ENCODE measurements around the gene ENTPD2. TPM values are rescaled to one million over a fixed set of nuclear protein-coding genes. Genes with fewer than 3 reads are reported as not detected.

ENTPD2 gene
- total RNA-seq, 1 donor from 2014 or later: 0.46 TPM

DNA sequence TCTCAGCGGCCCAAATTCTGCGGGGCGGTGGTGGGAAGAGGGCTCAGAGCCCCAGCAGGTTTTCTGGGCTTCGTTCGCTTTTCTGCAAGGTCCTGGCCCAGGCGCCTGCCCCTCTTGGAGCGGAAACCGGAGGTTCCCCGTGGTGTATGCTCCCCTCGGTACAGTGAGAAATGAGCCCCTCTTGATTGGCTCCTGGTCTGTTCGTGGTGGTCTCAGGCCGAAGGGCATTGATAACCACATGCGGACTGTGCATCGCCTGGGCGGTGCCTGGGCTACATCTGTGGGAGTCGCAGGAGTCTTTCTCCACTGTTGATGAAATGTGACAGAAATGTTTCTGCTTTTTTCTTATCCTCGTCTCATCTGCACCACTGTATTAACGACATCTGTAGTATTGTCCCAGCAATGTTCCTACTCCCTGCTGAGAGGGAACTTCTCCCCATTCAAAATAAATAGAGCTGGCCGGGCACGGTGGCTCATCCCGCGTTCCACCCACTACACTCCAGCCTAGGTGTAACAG lies 33.6 kb upstream of the ENTPD2 start:
- Mint-ChIP-seq H3K27me3 (ENCODE audit: unreplicated experiment) (no peaks in the 10 kb centered on the region), H3K4me3 (ENCODE audit: unreplicated experiment) (peak overlapping the region; percentile 80), H3K4me1 (ENCODE audit: unreplicated experiment) (peaks cover 43% of the 10 kb centered on the region), H3K27ac (ENCODE audit: unreplicated experiment) (peak overlapping the region; percentile 78), H3K9me3 (ENCODE audit: unreplicated experiment) (no peaks in the 10 kb centered on the region), H3K36me3 (ENCODE audit: unreplicated experiment) (peaks cover 15% of the 10 kb centered on the region)
- no peak for TF ChIP-seq CTCF (IDR thresholded peaks at IDR 0.05)
- no peak for DNase-seq (ENCODE audit: extremely low spot score, unreplicated experiment)

DNA sequence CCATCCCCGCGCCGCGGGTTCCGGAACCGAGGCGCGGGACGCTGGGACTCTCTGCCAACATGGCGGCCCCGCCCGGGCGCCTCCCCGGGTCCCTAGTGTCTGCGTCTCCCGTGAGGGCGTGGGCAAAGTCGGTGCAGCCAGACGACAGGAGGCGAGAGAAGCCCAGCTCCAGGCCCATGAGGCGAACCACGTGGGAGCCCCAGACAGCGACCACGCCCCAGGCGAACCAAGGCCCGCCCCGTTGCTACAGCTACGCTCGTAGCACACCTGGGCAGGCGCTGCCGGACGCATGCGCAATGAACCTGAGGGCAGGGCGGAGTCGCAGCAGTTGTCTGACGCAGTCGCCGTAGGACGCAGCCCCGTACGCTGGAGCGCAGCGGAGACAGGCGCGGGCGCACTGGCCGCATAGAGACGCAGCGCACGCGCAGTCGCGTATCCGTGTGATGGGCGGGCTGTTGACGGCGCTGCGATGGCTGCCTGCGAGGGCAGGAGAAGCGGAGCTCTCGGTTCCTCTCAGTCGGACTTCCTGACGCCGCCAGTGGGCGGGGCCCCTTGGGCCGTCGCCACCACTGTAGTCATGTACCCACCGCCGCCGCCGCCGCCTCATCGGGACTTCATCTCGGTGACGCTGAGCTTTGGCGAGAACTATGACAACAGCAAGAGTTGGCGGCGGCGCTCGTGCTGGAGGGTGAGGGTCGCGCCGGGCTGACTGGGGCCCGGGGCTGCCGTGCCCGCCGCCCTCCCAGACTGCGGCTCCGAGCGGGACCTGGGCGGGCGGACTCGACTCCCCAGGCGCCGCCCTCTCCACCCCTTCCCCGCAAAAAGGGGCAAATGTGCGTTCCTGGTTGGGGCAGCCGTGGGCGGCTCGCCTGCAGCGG lies 32.9 kb upstream of the ENTPD2 start, which contains the start of gene MAN1B1:
Gene MAN1B1 (plus strand): TSS at position 455 of the 878 bp plus-strand sequence. CDS start 15 bp downstream, at position 470.
- H3K9me3 Mint-ChIP-seq (ENCODE audit: unreplicated experiment): no peaks in the 10 kb centered on the region
- peaks cover 45% of the 10 kb centered on the region for H3K4me1 Mint-ChIP-seq (ENCODE audit: unreplicated experiment)
- DNase-seq (ENCODE audit: extremely low spot score, unreplicated experiment): peak; percentile 100
- H3K27ac Mint-ChIP-seq (ENCODE audit: unreplicated experiment): peak within 1 kb of the TSS; percentile 94
- H3K36me3 Mint-ChIP-seq (ENCODE audit: unreplicated experiment): peaks cover 15% of the 10 kb centered on the region
- TF ChIP-seq CTCF (IDR thresholded peaks at IDR 0.05): no peak
- peak within 1 kb of the TSS; percentile 82 for H3K4me3 Mint-ChIP-seq (ENCODE audit: unreplicated experiment)
- H3K27me3 Mint-ChIP-seq (ENCODE audit: unreplicated experiment): no peaks in the 10 kb centered on the region

DNA sequence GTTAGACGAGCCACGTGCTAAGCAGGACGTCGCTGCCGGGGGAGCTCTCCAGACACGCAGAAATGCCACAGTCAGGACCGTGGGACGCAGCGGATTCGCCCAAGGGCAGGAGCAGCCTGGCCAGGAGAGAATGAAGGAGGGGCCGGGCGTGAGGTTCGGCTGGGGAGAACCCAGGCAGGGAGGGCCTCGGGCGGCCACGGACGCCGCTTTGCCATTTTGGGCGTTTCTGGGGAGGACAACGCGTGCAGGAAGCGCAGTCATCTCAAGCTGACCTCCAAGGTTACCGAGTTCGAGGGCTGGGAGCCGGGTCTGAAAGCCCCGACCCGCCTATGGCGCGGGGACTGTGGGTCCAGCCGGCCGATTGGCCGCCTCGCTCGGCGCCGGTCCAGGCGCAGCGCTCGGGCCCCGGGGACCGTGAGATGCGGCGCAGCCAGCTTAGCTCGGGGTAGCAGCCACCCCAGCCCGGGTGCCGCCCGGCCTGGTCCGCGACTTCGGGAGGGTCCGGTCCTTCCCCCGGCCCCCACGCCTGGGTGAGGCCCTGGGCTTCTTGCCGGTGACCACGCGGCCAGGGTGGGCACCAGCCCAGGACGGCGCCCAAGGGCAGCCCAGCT lies 32.2 kb upstream of the ENTPD2 start:
- DNase-seq (ENCODE audit: extremely low spot score, unreplicated experiment): no peak
- Mint-ChIP-seq H3K4me3 (ENCODE audit: unreplicated experiment) (peak overlapping the region; percentile 82), H3K9me3 (ENCODE audit: unreplicated experiment) (no peaks in the 10 kb centered on the region), H3K4me1 (ENCODE audit: unreplicated experiment) (peaks cover 46% of the 10 kb centered on the region), H3K27ac (ENCODE audit: unreplicated experiment) (peak overlapping the region; percentile 94), H3K27me3 (ENCODE audit: unreplicated experiment) (no peaks in the 10 kb centered on the region), H3K36me3 (ENCODE audit: unreplicated experiment) (peaks cover 15% of the 10 kb centered on the region)
- TF ChIP-seq CTCF (IDR thresholded peaks at IDR 0.05): no peak

DNA sequence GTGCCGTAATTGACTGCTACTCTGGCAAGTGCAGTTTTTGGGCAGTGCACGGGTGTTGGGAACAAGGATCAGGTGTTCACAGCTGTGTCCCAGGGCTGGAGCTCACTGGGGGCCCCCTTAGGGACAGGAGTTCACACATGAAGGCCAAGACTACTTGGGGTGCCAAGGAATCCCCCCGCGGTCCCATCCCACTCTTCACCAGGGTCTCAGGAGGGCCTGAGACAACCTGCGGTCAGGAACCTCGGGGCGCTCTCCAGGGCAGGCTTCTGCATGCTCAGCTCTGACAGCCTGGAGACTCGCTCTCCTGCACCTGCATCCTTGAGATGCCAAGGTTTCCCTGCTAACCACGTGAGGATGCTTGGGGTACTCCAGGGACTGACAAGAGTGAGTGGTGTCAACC lies 30.7 kb upstream of the ENTPD2 start:
- H3K27me3 Mint-ChIP-seq (ENCODE audit: unreplicated experiment): no peaks in the 10 kb centered on the region
- no peaks in the 10 kb centered on the region for H3K9me3 Mint-ChIP-seq (ENCODE audit: unreplicated experiment)
- peaks cover 14% of the 10 kb centered on the region for H3K36me3 Mint-ChIP-seq (ENCODE audit: unreplicated experiment)

More for the DNA sequence above, 30.7 kb upstream of the ENTPD2 start:
- no peak for DNase-seq (ENCODE audit: extremely low spot score, unreplicated experiment)
- Mint-ChIP-seq H3K27ac (ENCODE audit: unreplicated experiment) (peak overlapping the region; percentile 92), H3K4me3 (ENCODE audit: unreplicated experiment) (no peak overlapping the region), H3K4me1 (ENCODE audit: unreplicated experiment) (peaks cover 46% of the 10 kb centered on the region)
- TF ChIP-seq CTCF (IDR thresholded peaks at IDR 0.05): no peak

Measured in osteocyte (in vitro differentiated cells).